Choroid plexus epithelial cell (primary cell): ENCODE results near the gene RSPH6A.

Experiments used
- DNase-seq: peaks from one replicate; pipeline ENCODE4 v3.0.0-alpha.2; 2010; ENCODE audit warnings: low read depth
- H3K4me3 ChIP-seq: 2 replicates; pipeline ENCODE4 v1.5.1; 2011; ENCODE audit warnings: low read depth, mild to moderate bottlenecking, control low read depth, low read length, moderate library complexity
- CTCF ChIP-seq: conservative IDR thresholded peaks from 2 replicates; pipeline ENCODE4 v1.5.1; 2011; ENCODE audit warnings: low read depth, mild to moderate bottlenecking, control low read depth, inconsistent platforms, low read length, moderate library complexity

RSPH6A gene

GRCh38 chr19:45769821-45770191 is 45.3 kb downstream of the RSPH6A start:
- no peak for TF ChIP-seq CTCF
- DNase-seq: peak; percentile 69
- H3K4me3 ChIP-seq: peak overlapping the region; percentile 71

- TF ChIP-seq CTCF: no peak
- H3K4me3 ChIP-seq: peak within 1 kb of the TSS; percentile 84
- DNase-seq: peak; percentile 99
Measured at GRCh38 chr19:45768984-45769782, 45.9 kb downstream of the RSPH6A start, which contains the start of gene SIX5. Gene SIX5, minus strand, starts transcription at chr19:45769252. Its CDS starts 408 bp downstream, at chr19:45768844.

DNA sequence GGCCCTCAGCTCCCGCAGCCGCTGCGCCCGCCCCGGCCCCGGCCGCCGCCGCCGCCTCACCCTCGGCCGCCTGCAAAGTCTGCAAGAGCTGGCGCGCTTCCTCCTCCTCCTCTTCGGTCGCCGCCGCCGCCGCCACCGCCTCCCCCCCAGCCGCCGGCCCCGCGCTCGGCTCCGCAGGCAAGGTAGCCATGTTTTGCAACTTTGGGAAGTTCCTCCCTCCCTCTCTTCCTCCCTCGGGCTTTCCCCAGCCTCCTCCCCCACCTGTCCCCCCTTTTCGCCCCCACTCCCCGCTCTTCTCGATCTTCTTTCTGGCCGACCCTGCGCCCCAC is 46.5 kb downstream of the RSPH6A start:
- DNase-seq: peak; percentile 52
- peak overlapping the region; percentile 84 for H3K4me3 ChIP-seq
- TF ChIP-seq CTCF: no peak

DNA sequence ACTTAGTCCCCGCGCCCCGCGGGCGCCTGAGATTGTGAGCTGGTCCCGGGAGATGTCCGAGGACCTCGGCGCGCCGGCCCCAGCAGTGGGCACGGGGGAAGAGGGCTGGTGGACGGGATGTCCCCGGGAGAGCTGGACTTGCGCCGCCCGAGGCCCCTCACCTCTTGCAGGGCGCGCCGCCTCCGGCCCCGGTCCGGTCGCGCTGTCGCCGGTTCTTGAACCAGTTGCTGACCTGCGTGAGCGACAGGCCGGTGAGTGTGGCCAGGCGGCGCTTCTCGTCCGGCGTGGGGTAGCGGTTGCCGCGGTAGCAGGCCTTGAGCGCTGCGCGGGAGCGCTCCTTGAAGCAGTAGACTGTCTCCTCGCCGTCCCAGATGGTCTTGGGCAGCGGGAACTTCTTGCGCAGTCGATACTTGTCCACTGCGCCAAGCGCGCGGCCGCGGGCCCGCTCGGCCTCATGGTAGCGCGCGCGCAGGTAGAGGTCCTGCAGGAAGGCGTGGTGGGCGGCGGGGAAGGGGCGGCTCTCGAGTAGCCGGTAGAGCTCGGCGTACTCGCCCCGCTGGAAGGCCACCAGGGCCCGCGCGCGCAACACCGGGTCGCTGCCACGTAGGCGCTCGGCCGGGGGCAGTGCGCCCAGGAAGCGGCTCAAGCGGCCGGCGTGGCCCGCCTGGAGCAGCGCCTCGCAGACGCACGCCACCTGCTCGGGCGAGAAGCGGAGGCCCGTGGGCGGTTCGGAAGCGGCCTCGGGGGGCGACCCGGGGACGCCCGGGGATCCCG is 47.0 kb downstream of the RSPH6A start:
- no peak for TF ChIP-seq CTCF
- peak; percentile 81 for DNase-seq
- H3K4me3 ChIP-seq: peak overlapping the region; percentile 84

GRCh38 chr19:45767410-45767880 is 47.7 kb downstream of the RSPH6A start:
- TF ChIP-seq CTCF: no peak
- H3K4me3 ChIP-seq: peak overlapping the region; percentile 84
- peak; percentile 91 for DNase-seq

- H3K4me3 ChIP-seq: peak overlapping the region; percentile 84
- peak; percentile 40 for DNase-seq
- TF ChIP-seq CTCF: no peak
Measured at GRCh38 chr19:45766869-45767346, 48.2 kb downstream of the RSPH6A start.
